Measurements from ENCODE around the gene CAMTA1. TPM values are rescaled to one million over a fixed set of nuclear protein-coding genes. Genes with fewer than 3 reads are reported as not detected.
A peak's percentile ranks its signal among the peaks of the same experiment; 100 is the strongest.

The CAMTA1 gene
- total and polyA plus RNA-seq, 4 donors: 18.0 to 93.5 (median 35.8) TPM

DNA sequence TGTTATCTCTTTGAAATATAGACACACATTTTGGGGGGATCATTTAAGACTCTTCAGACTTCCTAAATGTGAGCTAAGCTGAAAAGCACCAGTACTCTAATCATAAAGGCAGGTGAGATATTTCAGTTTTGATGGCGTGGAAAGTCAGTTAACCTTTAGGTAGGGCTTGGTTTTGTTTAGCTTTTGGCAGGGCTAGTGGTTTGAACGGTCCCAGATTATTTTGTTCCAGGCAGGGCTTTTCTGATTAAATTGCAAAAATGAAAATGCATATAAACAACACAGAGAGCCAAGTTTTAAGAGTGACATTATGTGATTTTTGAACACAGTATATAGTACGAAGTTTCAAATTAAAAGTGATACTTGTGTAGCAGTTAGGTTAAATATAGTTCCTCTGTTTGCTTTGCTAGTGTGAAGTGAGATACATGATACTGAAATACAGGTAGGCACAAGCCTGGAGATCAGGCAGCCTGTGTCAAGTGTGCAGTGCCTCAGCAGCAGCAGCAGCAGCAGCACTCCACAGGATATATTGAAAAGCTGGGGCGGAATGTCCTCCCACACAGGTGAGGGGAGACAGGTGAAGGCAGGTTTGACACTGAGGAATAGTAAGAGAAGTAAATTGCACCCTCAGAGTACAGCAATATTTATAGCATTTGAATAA, 47.4 kb downstream of the CAMTA1 start:
- WGBS: 42% methylated on average over 4 of the region's 4 CpGs
- Histone ChIP-seq H3K9ac (ENCODE audit: low read depth in 1 of 2, low read length in 2 of 2) (peak overlapping the region in 1 of 2 donors; percentile 36), H3K4me1 (ENCODE audit: control insufficient read depth in 4 of 4, insufficient read depth in 4 of 4, low read length in 3 of 4) (peaks cover 5 to 18% (median 17%) of the 10 kb centered on the region in 4 donors), H3K9me3 (ENCODE audit: control insufficient read depth in 4 of 4, low read length in 3 of 4) (no peaks in the 10 kb centered on the region), H3K4me3 (ENCODE audit: low read depth in 1 of 3, low read length in 3 of 3) (no peak overlapping the region), H3K27me3 (ENCODE audit: control insufficient read depth in 4 of 4, insufficient read depth in 4 of 4, low read length in 3 of 4) (no peaks in the 10 kb centered on the region), H3K27ac (ENCODE audit: low read depth in 1 of 2, low read length in 2 of 2) (no peak overlapping the region), H3K36me3 (ENCODE audit: control insufficient read depth in 4 of 4, insufficient read depth in 3 of 4, low read depth in 1 of 4, low read length in 3 of 4) (no peaks in the 10 kb centered on the region)
- no peak for DNase-seq (ENCODE audit: low spot score)
- TF ChIP-seq MAX (IDR thresholded peaks at IDR 0.05) (no peak), FOXA1 (IDR thresholded peaks at IDR 0.05) (no peak), ZBTB33 (IDR thresholded peaks at IDR 0.05) (no peak), REST (IDR thresholded peaks at IDR 0.05) (no peak), NR2F2 (IDR thresholded peaks at IDR 0.05) (no peak), RAD21 (IDR thresholded peaks at IDR 0.05) (no peak), HNF4G (IDR thresholded peaks at IDR 0.05) (no peak), RXRA (IDR thresholded peaks at IDR 0.05) (no peak), JUND (IDR thresholded peaks at IDR 0.05) (no peak)

DNA sequence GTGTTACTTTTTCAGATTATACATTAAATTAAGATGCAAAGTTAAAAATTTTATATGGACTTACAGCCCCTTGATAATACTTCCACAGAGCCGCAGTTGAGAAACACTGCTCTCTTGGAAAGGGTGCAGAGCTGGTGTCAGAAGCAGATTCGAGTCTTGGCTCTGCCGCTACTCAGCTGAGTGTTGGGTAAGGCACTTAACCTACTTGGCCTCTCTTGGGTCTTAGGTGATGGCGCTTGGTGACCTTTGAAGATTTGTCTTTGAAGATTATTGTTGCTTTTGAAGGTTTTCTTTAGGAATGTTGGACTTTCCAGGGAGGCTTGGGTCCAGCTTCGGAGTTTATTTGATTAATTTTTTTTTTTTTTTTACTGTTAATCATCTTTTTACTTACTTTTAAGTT, 48.5 kb downstream of the CAMTA1 start:
- Histone ChIP-seq H3K4me1 (ENCODE audit: control insufficient read depth in 4 of 4, insufficient read depth in 4 of 4, low read length in 3 of 4) (peaks cover 5 to 18% (median 16%) of the 10 kb centered on the region in 4 donors), H3K9me3 (ENCODE audit: control insufficient read depth in 4 of 4, low read length in 3 of 4) (no peaks in the 10 kb centered on the region), H3K27me3 (ENCODE audit: control insufficient read depth in 4 of 4, insufficient read depth in 4 of 4, low read length in 3 of 4) (no peaks in the 10 kb centered on the region), H3K36me3 (ENCODE audit: control insufficient read depth in 4 of 4, insufficient read depth in 3 of 4, low read depth in 1 of 4, low read length in 3 of 4) (no peaks in the 10 kb centered on the region), H3K9ac (ENCODE audit: low read depth in 1 of 2, low read length in 2 of 2) (no peak overlapping the region), H3K4me3 (ENCODE audit: low read depth in 1 of 3, low read length in 3 of 3) (no peak overlapping the region), H3K27ac (ENCODE audit: low read depth in 1 of 2, low read length in 2 of 2) (no peak overlapping the region)
- DNase-seq (ENCODE audit: low spot score): no peak
- WGBS: 89% methylated on average over 5 of the region's 5 CpGs
- TF ChIP-seq CTCF (IDR thresholded peaks at IDR 0.05; ENCODE audit: low read depth, low read length, missing input control): no peak
- TF ChIP-seq HNF4A (conservative IDR thresholded peaks at IDR 0.05): no peak
- TF ChIP-seq HNF4G (IDR thresholded peaks at IDR 0.05): no peak
- no peak for TF ChIP-seq FOXA1 (IDR thresholded peaks at IDR 0.05)
- TF ChIP-seq RXRA (IDR thresholded peaks at IDR 0.05): no peak
- TF ChIP-seq MAX (IDR thresholded peaks at IDR 0.05): no peak
- TF ChIP-seq EGR1 (IDR thresholded peaks at IDR 0.05; ENCODE audit: low read depth in 2 of 2): no peak
- TF ChIP-seq ATF3 (IDR thresholded peaks at IDR 0.05): no peak
- no peak for TF ChIP-seq GABPA (IDR thresholded peaks at IDR 0.05 in 1 of 2, conservative IDR thresholded peaks at IDR 0.05 in 1 of 2)
- TF ChIP-seq SP1 (IDR thresholded peaks at IDR 0.05): no peak
- no peak for TF ChIP-seq NR2F2 (IDR thresholded peaks at IDR 0.05)
- TF ChIP-seq ZBTB33 (IDR thresholded peaks at IDR 0.05): no peak
- no peak for TF ChIP-seq YY1 (IDR thresholded peaks at IDR 0.05)
- TF ChIP-seq TAF1 (conservative IDR thresholded peaks at IDR 0.05): no peak
- no peak for TF ChIP-seq REST (IDR thresholded peaks at IDR 0.05)

Measured in liver (tissue), 9 donors.